Tibial nerve (tissue), 3 donors: ENCODE data around the gene C2orf72.

Experiments used
- POLR2A ChIP-seq, 2 donors: fragments of 450-650 bp; IDR thresholded peaks; one replicate each; pipeline ENCODE4 v1.6.1; 2017; ENCODE audit warnings: antibody characterized with exemption in 2 of 2, mild to moderate bottlenecking in 2 of 2, moderate library complexity in 2 of 2
- TF ChIP-seq, protein P1 (sequence below), 5 experiments: fragments of 200-600 bp in 3 of 5; fragments of 450-650 bp in 2 of 5; sonication (generic) in 3 of 5; IDR thresholded peaks; one replicate each; pipeline ENCODE4 v1.5.1; 2016 to 2019; ENCODE audit warnings: antibody characterized with exemption in 5 of 5, mild to moderate bottlenecking in 3 of 5, moderate library complexity in 2 of 5

DNA sequence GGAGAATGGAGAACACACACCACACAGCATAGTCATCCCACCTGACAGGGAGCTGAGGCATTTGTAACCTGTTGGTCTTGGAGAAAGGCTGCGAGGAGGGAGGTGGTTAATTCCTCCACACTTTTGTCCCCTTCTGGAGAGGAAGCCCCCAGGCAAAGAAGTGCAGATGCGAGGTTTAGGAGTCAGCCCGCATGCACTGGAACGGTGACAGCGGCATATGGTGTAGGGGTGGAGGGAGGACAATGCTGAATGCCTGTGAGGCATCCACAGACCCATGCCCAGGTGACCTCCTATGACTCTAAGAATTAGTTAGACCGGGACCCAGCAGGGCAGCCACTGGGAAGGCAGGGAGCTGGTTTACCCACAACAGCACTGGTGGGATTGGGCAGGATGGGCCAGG, 29.2 kb upstream of the C2orf72 start:
- no peak for TF ChIP-seq POLR2A (IDR thresholded peaks at IDR 0.05)
- TF ChIP-seq, protein P1, sequence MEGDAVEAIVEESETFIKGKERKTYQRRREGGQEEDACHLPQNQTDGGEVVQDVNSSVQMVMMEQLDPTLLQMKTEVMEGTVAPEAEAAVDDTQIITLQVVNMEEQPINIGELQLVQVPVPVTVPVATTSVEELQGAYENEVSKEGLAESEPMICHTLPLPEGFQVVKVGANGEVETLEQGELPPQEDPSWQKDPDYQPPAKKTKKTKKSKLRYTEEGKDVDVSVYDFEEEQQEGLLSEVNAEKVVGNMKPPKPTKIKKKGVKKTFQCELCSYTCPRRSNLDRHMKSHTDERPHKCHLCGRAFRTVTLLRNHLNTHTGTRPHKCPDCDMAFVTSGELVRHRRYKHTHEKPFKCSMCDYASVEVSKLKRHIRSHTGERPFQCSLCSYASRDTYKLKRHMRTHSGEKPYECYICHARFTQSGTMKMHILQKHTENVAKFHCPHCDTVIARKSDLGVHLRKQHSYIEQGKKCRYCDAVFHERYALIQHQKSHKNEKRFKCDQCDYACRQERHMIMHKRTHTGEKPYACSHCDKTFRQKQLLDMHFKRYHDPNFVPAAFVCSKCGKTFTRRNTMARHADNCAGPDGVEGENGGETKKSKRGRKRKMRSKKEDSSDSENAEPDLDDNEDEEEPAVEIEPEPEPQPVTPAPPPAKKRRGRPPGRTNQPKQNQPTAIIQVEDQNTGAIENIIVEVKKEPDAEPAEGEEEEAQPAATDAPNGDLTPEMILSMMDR (IDR thresholded peaks at IDR 0.05), result no peak
